Measurements from ENCODE around the gene TMEM178B. TPM values are rescaled to one million over a fixed set of nuclear protein-coding genes. Genes with fewer than 3 reads are reported as not detected.

The TMEM178B gene
- total RNA-seq, 1 donor, result 0.09 TPM

DNA sequence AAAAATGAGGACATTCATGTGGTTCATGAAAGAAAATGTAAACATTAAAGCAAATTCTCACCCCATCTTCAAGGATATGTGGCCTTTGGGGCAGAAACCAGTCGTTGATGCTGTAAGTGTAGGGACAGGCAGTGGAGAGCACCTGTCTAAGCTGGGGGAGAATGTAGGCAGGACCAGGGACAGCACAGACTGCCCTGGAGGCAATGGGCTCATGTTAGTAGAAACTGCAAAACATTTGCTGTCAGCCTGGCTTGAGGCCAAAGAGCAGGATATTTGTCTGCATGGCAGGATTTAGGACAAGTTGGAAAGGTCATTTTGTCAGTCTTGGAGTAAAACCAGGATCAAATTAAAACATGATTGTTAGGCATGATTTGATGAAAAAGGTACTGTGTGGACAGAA is 265.7 kb downstream of the TMEM178B start:
- H3K4me3 ChIP-seq (ENCODE audit: low read depth, low read length), result no peak overlapping the region
- TF ChIP-seq, protein P1, sequence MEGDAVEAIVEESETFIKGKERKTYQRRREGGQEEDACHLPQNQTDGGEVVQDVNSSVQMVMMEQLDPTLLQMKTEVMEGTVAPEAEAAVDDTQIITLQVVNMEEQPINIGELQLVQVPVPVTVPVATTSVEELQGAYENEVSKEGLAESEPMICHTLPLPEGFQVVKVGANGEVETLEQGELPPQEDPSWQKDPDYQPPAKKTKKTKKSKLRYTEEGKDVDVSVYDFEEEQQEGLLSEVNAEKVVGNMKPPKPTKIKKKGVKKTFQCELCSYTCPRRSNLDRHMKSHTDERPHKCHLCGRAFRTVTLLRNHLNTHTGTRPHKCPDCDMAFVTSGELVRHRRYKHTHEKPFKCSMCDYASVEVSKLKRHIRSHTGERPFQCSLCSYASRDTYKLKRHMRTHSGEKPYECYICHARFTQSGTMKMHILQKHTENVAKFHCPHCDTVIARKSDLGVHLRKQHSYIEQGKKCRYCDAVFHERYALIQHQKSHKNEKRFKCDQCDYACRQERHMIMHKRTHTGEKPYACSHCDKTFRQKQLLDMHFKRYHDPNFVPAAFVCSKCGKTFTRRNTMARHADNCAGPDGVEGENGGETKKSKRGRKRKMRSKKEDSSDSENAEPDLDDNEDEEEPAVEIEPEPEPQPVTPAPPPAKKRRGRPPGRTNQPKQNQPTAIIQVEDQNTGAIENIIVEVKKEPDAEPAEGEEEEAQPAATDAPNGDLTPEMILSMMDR (IDR thresholded peaks at IDR 0.05; ENCODE audit: insufficient read depth, low read length), result no peak
- DNase-seq (ENCODE audit: low read depth), result no peak

DNA sequence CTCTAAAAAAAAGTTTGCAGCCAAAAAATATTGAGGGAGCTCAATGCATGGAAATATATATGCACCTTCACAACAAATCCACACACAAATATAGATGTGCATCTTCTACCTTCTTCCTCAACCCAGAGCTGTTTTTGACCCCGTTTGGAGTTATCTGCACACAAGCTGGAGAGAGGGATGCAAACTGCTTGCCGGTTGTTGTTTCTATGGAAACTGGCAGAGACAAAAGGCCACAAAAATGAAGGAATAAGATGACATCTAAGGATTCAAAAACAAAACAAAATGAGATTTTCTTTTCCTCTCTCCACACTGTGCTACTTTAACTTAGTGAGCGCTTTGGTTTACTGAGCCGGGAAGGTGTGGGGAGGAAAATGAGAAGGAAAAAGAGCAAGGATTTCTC is 267.1 kb downstream of the TMEM178B start:
- DNase-seq (ENCODE audit: low read depth), result no peak

DNA sequence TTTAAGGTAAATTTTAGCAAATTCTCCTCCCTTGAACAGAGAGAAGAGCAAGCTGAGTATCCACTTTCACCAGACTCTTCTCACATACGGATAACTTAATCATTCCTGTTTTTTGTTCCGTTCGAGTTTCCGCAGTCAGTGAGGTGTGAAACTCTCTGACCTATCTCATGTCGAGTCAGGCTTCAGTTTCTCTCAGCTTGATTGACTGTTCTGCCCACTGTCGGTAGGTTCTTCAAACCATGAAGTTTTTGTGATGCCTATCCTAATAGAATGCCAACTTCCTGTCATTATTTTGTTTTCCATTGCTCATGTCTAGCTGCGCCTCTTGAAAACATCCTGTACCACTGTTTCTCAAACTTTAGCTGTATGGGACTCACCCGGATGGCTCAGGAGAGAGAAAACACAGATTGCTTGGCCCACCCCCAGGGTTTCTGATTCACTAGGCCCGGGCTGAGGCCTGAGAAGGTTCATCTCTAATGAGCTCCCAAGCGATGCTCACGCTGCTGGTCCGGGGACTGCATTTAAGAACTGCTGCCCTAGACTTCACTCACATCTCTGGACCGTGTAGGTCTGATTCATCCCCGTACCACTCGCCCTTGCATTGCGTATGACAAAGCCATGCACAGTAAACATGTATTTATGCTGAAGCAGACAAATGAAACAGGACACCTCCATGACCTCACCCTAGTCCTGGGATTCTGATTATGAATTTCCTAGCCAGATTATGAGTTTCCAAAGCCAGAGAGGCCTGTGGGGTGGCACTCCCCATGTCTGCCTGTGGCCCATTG is 269.0 kb downstream of the TMEM178B start:
- TF ChIP-seq, protein P1 (IDR thresholded peaks at IDR 0.05; ENCODE audit: insufficient read depth, low read length), result no peak
- DNase-seq (ENCODE audit: low read depth), result no peak
- H3K4me3 ChIP-seq (ENCODE audit: low read depth, low read length), result no peak overlapping the region

More for the DNA sequence above, 267.1 kb downstream of the TMEM178B start:
- no peak overlapping the region for H3K4me3 ChIP-seq (ENCODE audit: low read depth, low read length)
- TF ChIP-seq, protein P1 (IDR thresholded peaks at IDR 0.05; ENCODE audit: insufficient read depth, low read length), result no peak

DNA sequence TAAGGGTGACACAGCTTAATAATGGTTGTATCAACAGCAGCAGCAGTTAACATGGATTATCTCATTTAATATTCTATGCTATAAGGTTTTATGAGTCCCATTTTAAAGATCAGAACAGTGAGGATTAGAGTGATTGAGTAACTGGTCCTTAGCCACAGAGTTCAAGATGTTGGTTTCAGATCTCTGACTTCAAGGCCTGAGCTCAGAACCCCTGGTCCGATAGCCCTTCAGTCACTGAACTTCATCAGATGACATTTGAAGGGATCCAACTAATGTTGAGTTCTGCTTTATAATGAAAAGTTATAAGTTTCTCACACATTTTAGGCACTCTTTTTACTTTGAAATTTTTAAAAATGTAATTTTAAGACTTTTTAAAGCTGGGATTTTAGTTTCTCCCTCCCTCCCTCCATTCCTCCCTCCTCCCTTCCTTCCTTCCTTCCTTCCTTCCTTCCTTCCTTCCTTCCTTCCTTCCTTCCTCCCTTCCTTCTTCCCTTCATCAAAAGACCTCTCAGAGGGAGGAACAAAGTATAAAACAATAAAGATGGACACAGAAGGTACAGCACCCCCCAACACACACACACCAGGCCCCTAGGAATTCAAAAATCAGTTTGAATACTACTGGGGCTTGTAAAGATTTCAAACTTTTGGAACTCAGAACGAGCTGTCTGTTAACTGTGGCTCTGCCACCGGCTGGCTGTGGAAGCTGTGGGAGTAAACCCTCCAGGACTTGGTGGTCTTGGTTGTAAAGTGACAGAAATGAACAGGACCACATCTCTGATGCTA is 270.5 kb downstream of the TMEM178B start:
- no peak for DNase-seq (ENCODE audit: low read depth)
- TF ChIP-seq, protein P1 (IDR thresholded peaks at IDR 0.05; ENCODE audit: insufficient read depth, low read length), result no peak
- H3K4me3 ChIP-seq (ENCODE audit: low read depth, low read length), result no peak overlapping the region

DNA sequence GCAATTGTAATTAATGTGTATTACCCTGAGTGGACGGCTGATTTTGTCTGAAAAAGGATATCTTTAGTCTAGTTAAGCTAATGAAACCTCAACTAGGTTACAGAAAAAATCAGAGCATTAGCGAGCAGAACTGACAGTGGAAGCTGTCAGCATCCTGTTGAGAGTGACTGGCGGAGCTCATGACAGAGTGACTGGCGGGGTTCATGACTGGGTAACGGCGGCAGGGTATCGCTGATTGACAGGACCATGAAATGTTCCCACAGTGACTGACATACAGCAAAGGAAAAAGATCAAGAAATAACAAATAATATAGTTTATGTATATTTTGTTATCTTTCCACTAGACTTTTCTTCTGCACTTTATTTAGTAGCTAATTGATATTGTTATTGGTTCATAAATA is 274.9 kb downstream of the TMEM178B start:
- DNase-seq (ENCODE audit: low read depth), result no peak
- TF ChIP-seq, protein P1 (IDR thresholded peaks at IDR 0.05; ENCODE audit: insufficient read depth, low read length), result no peak
- no peak overlapping the region for H3K4me3 ChIP-seq (ENCODE audit: low read depth, low read length)

DNA sequence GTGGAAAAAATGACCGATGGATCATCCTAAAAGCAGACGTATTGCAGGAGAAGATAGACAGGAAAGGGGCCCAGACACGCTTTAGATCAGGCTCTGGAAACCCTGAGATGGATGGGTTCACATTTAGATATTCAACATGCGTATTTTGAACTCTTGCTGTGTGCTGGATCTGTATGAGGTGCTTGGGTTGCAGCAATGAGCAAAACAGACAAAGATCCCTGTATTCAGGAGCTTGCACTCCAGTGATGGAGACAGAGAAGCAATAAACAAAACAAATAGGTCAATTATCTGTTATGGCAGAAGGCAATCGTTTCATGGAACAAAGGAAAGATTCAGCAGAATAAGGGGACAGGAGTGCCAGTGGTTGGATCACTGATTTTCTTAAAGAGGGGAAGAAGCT is 275.5 kb downstream of the TMEM178B start:
- TF ChIP-seq, protein P1 (IDR thresholded peaks at IDR 0.05; ENCODE audit: insufficient read depth, low read length), result no peak
- no peak overlapping the region for H3K4me3 ChIP-seq (ENCODE audit: low read depth, low read length)
- no peak for DNase-seq (ENCODE audit: low read depth)

Data from fibroblast of the aortic adventitia (primary cell).